Measurements from ENCODE around the gene MOSMO.
"Not testable (repeated sequence)": the region's sequence is repeated elsewhere in the genome, so short reads cannot be mapped to it uniquely, and the experiment has no call there.

The MOSMO gene

DNA sequence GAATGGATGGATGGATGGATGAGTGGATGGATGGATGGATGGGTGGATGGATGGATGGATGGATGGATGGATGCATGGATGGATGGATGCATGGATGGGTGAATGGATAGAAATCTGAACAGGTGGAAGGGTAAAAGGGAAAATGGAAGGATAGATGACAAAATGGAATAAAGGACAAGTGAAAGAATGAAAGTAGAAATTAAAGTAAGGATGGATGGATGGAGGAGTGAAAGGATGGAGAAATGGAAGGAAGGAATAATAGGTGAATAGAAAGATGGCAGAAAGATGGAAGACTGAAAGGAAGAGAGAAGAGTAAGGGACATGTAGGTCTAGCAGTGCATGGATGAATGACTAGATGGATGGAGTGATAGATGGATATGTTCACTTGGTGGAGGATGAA, 114.3 kb downstream of the MOSMO start:
- TF ChIP-seq, protein P1, sequence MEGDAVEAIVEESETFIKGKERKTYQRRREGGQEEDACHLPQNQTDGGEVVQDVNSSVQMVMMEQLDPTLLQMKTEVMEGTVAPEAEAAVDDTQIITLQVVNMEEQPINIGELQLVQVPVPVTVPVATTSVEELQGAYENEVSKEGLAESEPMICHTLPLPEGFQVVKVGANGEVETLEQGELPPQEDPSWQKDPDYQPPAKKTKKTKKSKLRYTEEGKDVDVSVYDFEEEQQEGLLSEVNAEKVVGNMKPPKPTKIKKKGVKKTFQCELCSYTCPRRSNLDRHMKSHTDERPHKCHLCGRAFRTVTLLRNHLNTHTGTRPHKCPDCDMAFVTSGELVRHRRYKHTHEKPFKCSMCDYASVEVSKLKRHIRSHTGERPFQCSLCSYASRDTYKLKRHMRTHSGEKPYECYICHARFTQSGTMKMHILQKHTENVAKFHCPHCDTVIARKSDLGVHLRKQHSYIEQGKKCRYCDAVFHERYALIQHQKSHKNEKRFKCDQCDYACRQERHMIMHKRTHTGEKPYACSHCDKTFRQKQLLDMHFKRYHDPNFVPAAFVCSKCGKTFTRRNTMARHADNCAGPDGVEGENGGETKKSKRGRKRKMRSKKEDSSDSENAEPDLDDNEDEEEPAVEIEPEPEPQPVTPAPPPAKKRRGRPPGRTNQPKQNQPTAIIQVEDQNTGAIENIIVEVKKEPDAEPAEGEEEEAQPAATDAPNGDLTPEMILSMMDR (conservative IDR thresholded peaks at IDR 0.05; ENCODE audit: low read length), result no peak
- no peak for DNase-seq (ENCODE audit: low read depth)
- H3K4me3 ChIP-seq (ENCODE audit: low read length), result no peak overlapping the region

DNA sequence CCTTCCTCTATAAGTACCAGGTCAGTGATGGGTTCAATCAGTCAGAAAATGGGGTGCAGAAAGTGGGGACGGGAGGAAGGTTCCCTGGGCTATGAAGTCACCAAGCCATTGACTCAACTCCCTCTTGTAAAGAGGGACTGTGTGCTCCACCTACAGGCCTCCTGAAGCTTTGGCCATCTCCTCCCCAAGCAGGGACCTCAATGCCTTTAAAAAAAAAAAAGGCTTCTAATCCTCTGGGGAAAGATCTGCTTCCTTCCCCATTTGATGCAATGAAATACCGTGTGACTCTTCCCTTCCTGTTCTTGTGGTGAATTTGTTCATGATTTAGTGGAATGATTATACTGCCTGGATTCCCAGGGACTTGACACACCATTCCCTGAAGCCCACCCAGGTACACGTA, 115.2 kb downstream of the MOSMO start:
- TF ChIP-seq, protein P1 (conservative IDR thresholded peaks at IDR 0.05; ENCODE audit: low read length), result no peak
- H3K4me3 ChIP-seq (ENCODE audit: low read length), result no peak overlapping the region
- no peak for DNase-seq (ENCODE audit: low read depth)

DNA sequence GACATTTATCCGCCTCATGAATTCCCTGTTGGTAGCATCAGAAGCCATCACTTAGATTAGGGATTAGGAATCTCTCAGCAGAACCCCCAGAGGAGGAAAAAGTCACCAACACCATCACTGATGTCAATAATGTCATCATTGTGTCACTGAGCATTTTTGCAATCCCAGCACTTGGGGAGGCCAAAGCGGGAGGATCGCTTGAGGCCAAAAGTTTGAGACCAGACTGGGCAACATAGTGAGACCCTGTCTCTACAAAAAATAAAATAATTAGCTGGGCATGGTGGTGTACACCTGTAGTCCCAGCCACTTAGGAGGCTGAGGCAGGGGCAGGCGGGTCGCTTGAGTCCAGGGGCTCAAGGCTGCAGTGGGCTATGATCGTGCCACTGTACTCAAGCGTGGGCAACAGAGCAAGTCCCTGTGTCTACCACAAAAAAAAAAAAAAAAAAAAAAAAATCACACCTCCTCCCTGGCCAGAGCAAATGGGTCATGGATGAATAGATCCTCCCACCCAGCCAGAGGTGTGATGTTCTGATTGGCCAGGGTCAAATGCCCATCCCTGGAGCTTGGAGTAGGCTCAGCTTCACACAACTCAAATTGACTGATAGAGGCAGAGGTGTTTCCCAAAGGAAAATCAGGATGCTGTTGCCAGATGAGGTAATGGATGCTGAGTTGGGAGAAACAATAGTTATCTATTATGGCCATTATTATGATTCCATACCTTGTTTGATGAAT, 116.0 kb downstream of the MOSMO start:
- H3K4me3 ChIP-seq (ENCODE audit: low read length), result no peak overlapping the region
- no peak for DNase-seq (ENCODE audit: low read depth)
- TF ChIP-seq, protein P1 (conservative IDR thresholded peaks at IDR 0.05; ENCODE audit: low read length), result no peak

DNA sequence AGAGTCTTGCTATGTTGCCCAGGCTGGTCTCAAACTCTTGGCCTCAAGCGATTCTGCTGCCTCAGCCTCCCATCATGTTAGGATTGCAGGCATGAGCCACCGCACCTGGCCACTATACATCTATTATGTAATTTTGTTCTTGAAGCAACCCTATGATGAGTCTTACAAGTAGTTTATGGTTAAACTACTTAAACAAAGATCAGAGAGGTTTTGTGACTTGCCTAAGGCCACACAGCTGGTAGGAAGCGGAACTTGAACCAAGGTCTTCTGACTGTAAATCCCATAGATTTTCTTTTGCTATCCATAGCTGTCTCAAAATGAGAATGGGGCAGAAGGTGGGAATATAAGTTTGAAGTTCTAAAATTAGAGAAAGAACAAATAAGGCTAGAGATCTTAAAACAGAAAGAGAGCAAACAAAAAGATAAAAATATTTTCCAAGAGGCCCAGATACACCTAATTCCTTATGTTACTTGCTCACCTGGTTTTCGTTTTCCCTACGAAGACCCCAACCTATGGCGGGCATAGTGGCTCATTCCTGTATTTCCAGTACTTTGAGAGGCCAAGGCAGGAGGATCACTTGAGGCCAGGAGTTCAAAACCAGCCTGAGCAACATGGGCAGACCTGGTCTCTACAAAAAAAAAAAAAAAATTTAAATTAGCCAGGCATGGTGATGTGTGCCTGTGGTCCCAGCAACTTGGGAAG, 116.8 kb downstream of the MOSMO start:
- TF ChIP-seq, protein P1 (conservative IDR thresholded peaks at IDR 0.05; ENCODE audit: low read length), result no peak
- no peak overlapping the region for H3K4me3 ChIP-seq (ENCODE audit: low read length)
- no peak for DNase-seq (ENCODE audit: low read depth)

DNA sequence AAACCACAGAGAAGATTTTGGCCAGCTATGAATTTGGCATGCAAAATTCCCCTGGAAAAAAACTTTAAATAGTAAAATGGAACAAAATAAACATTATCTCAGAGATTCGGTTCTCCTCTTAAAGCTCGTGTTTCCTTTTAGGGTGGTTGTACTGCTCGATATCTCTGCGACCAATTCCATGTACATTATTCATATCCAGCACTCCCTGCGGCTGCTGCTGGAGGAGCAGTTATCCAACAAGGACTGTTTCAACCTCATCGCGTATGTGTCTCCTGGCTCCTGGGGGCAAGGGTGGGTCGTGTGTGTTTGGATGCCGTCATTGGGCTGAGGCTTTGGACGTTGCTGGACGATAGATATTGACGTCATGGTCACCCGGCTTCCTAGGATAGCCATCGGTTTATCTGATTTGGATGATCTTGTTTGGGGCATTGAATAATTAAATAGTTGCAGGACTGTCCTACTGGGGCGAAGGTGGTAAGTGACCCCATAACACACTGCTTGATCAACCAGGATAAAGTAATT, 118.2 kb downstream of the MOSMO start:
- H3K4me3 ChIP-seq (ENCODE audit: low read length), result no peak overlapping the region
- no peak for DNase-seq (ENCODE audit: low read depth)
- TF ChIP-seq, protein P1 (conservative IDR thresholded peaks at IDR 0.05; ENCODE audit: low read length), result no peak

DNA sequence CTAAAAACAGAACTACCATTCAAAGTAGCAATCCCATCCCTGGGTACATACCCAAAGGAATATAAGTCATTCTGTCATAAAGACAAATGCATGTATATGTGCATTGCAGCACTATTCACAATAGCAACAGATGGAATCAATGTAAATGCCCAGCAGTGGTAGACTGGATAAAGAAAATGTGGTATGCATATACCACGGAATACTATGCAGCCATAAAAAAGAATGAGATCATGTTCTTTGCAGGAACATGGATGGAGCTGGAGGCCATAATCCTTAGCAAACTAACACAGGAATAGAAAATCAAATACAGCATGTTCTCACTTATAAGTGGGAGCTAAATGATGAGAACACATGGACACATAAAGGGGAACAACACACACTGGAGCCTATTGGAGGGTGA, 120.6 kb downstream of the MOSMO start:
- not testable (repeated sequence) for H3K4me3 ChIP-seq (ENCODE audit: low read length); DNase-seq (ENCODE audit: low read depth)

DNA sequence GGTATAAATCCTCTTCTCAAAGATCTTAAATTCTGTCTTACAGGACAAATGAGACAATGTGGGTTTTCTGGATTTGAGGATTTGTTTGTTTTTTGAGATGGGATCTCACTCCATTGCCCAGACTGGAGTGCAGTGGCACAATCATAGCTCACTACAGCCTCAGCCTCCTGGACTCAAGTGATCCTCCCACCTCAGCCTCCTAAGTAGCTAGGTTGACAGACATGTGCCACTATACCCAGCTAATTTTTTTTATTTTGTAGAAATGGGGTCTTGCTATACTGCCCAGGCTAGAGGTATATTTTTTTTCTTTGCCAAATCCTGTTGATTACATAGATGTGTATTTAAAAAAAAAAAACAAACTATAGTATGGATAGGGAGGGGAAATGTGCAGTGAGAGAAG, 122.6 kb downstream of the MOSMO start:
- DNase-seq (ENCODE audit: low read depth), result no peak
- TF ChIP-seq, protein P1 (conservative IDR thresholded peaks at IDR 0.05; ENCODE audit: low read length), result no peak
- H3K4me3 ChIP-seq (ENCODE audit: low read length), result no peak overlapping the region

Data from AG10803 (cell line).